Osteocyte (in vitro differentiated cells): ENCODE measurements around the gene CC2D1A. TPM values are rescaled to one million over a fixed set of nuclear protein-coding genes. Genes with fewer than 3 reads are reported as not detected.

Source experiments
- DNase-seq: peaks from one replicate; pipeline ENCODE4 v3.0.0; 2021; ENCODE audit warnings: mixed read lengths; ENCODE audit not compliant: unreplicated experiment; ENCODE audit errors: extremely low spot score
- H3K27ac Mint-ChIP-seq: one replicate; pipeline ENCODE4 v1.8.0; 2021; ENCODE audit warnings: mild to moderate bottlenecking, mixed read lengths; ENCODE audit not compliant: unreplicated experiment
- H3K27me3 Mint-ChIP-seq: one replicate; pipeline ENCODE4 v1.8.0; 2021; ENCODE audit warnings: mixed read lengths; ENCODE audit not compliant: unreplicated experiment
- H3K36me3 Mint-ChIP-seq: one replicate; pipeline ENCODE4 v1.8.0; 2021; ENCODE audit warnings: mixed read lengths; ENCODE audit not compliant: unreplicated experiment
- H3K4me1 Mint-ChIP-seq: one replicate; pipeline ENCODE4 v1.8.0; 2021; ENCODE audit warnings: mixed read lengths; ENCODE audit not compliant: unreplicated experiment
- H3K4me3 Mint-ChIP-seq: one replicate; pipeline ENCODE4 v1.8.0; 2021; ENCODE audit warnings: mild to moderate bottlenecking, moderate library complexity, mixed read lengths; ENCODE audit not compliant: unreplicated experiment
- H3K9me3 Mint-ChIP-seq: one replicate; pipeline ENCODE4 v1.8.0; 2021; ENCODE audit warnings: mixed read lengths; ENCODE audit not compliant: unreplicated experiment
- total RNA-seq: library from RNA; stranded (reverse); gene quantifications from 2 replicates; pipeline ENCODE4 v1.2.1, GENCODE V29; 2021
- TF ChIP-seq, protein P1 (sequence below): fragments of 200-600 bp; sonication (generic); IDR thresholded peaks from 2 replicates; pipeline ENCODE4 v1.5.0; 2021; ENCODE audit warnings: antibody characterized with exemption, mild to moderate bottlenecking, moderate library complexity

Gene CC2D1A
- total RNA-seq, 1 donor from 2014 or later: 51.3 TPM

DNA sequence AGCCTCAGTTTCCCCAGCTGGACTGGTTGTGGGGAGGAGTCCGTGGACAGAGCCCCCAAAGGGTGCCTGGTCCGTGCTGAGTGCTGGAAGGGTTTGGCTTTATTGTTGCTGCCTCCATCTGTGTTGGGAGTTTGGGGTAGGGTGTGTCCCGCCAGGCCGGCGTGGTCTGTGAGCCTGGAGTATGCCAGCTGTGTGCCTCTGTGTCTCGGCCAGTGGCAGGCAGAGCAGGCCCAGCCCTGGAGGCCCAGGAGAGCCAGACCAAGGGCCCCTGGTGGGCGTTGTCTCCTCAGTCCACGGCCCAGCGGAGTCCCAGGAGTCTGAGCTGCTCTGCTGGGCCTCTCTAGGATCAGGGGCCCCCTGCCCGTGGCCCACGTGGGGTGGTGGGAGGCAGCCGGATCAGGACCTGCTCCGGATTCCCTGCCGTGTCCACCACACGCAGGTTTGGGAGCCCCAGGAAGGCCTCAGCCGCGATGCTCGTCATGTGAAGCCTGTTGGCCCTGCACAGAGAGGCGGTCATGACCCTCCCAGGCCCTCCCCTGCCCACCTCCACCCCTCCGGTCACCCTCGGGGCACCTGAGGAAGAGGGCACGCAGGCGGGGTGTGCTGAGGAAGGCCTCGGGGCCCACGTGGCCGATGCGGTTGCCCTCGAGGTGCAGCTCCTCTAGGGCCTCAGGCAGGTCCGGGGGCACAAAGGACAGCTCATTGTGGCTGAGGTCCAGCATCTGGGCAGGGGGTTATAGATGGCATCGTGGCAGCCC lies 25.6 kb downstream of the CC2D1A start:
- Mint-ChIP-seq H3K27me3 (no peaks in the 10 kb centered on the region), H3K9me3 (no peaks in the 10 kb centered on the region), H3K4me1 (no peaks in the 10 kb centered on the region), H3K36me3 (peaks cover 7% of the 10 kb centered on the region), H3K27ac (no peak overlapping the region), H3K4me3 (no peak overlapping the region)
- TF ChIP-seq, protein P1, sequence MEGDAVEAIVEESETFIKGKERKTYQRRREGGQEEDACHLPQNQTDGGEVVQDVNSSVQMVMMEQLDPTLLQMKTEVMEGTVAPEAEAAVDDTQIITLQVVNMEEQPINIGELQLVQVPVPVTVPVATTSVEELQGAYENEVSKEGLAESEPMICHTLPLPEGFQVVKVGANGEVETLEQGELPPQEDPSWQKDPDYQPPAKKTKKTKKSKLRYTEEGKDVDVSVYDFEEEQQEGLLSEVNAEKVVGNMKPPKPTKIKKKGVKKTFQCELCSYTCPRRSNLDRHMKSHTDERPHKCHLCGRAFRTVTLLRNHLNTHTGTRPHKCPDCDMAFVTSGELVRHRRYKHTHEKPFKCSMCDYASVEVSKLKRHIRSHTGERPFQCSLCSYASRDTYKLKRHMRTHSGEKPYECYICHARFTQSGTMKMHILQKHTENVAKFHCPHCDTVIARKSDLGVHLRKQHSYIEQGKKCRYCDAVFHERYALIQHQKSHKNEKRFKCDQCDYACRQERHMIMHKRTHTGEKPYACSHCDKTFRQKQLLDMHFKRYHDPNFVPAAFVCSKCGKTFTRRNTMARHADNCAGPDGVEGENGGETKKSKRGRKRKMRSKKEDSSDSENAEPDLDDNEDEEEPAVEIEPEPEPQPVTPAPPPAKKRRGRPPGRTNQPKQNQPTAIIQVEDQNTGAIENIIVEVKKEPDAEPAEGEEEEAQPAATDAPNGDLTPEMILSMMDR: no peak
- DNase-seq: no peak

DNA sequence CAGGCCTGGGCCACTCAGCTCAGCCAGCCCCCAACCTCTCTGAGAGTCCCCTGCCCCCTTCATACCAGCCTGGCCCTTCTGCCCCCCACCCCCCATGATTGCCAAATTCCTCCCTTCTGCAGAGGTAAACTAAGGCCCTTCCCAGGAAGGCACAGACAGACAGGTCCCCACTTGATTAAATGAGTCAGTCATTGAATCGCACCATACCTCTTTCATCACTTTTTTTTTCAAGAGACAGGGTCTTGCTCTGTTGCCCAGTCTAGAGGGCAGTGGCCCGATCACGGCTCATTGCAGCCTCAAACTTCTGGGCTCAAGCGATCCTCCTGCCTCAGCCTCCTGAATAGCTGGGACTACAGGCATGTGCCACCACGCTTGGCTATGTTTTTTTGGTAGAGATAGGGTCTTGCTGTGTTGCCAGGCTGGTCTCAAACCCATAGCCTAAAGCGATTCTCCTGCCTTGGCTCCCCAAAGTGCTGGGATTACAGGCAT lies 26.2 kb downstream of the CC2D1A start:
- TF ChIP-seq, protein P1: no peak
- Mint-ChIP-seq H3K36me3 (peaks cover 4% of the 10 kb centered on the region), H3K4me1 (no peaks in the 10 kb centered on the region), H3K9me3 (no peaks in the 10 kb centered on the region), H3K27ac (no peak overlapping the region), H3K4me3 (no peak overlapping the region), H3K27me3 (no peaks in the 10 kb centered on the region)
- no peak for DNase-seq

DNA sequence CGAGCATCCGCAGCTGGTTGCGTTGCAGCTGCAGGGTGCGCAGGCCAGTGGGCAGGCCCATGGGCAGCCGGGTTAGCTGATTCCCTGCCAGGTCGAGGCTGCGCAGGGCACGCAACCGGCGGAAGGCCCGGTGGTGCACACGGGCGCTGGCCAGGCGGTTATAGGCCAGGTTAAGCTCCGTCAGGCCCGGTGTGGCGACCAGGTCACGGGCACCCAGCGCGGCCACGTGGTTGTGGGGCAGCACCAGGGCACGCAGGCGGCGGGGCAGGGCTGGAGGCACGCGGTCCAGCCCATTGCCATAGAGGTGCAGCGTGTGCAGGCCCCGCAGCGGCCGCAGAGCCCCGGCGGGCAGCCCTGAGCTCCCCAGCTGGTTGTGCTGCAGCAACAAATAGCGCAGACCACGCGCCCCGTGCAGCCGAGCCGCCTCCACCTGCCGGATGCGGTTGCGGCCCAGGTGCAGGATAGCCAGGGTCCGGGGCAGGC lies 27.0 kb downstream of the CC2D1A start:
- Mint-ChIP-seq H3K4me3 (no peak overlapping the region), H3K36me3 (peaks cover 4% of the 10 kb centered on the region), H3K27ac (no peak overlapping the region), H3K4me1 (peaks cover 3% of the 10 kb centered on the region), H3K27me3 (peaks cover 2% of the 10 kb centered on the region), H3K9me3 (no peaks in the 10 kb centered on the region)
- no peak for DNase-seq
- TF ChIP-seq, protein P1: no peak

DNA sequence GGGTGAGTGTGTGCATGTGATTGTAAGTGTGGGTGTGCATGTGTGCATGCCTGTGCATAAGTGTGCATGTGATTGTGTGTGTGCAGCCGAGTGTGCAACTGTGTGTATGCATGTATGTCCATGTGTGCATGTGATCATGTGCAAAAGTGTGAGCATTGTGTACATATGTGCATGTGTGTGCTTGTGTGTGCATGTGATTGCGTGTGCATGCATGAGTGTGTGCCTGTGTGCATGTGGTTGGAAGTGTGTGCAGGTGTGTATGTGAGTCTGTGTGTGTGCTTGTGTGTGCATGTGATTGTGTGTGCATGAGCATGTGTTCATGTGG lies 28.7 kb downstream of the CC2D1A start:
- Mint-ChIP-seq H3K27me3 (peaks cover 2% of the 10 kb centered on the region), H3K9me3 (no peaks in the 10 kb centered on the region), H3K4me1 (peaks cover 3% of the 10 kb centered on the region), H3K4me3 (no peak overlapping the region), H3K36me3 (no peaks in the 10 kb centered on the region), H3K27ac (no peak overlapping the region)
- DNase-seq: no peak
- TF ChIP-seq, protein P1: no peak

DNA sequence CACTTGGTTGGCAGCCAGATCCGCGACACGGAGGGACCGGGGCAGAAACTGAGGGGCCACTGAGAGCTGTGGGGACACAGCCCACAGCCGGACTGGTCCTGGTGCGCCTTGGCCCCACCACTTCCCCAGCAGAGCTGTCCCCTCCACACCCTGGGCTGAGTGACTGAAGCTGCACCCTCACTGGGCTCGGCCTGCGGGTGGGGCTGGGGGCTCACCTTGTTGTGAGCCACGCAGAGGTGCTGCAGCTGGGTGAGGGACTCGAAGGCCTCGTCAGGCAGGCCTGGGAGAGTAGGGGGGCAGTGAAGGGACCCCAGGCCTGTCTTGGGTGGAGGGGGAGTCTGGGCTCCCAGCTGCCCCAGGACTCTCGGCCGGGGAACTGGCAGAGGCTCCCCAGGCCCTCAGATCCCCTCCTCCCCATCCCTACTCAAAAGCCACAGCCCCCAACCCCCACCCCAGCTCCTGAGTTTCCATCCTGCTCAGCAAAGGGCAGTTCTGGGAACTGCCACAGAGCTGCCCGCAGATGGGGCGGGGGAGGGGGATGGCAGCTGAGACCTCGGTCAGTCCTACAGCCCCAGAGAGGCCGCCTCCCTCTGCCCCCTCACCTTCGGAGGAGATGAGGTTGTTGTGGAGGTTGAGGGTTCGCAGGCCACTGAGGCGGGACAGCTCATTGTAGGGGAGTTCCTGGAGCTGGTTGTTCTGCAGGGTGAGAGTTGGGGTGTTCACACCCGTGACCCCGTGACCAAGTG lies 29.9 kb downstream of the CC2D1A start:
- H3K4me3 Mint-ChIP-seq: no peak overlapping the region
- no peak for DNase-seq
- TF ChIP-seq, protein P1: no peak
- no peak overlapping the region for H3K27ac Mint-ChIP-seq
- peaks cover 2% of the 10 kb centered on the region for H3K27me3 Mint-ChIP-seq
- H3K36me3 Mint-ChIP-seq: no peaks in the 10 kb centered on the region
- no peaks in the 10 kb centered on the region for H3K9me3 Mint-ChIP-seq
- peaks cover 3% of the 10 kb centered on the region for H3K4me1 Mint-ChIP-seq
